Sciatic nerve (tissue), 2 donors: ENCODE results near the gene DTNBP1. TPM values are rescaled to one million over a fixed set of nuclear protein-coding genes. Genes with fewer than 3 reads are reported as not detected.

Experiments
- ATAC-seq: fragments of 200-7000 bp; cut with Tn5 transposase; one replicate; pipeline ENCODE4 v1.9.1; 2020; ENCODE audit warnings: mild to moderate bottlenecking, moderate library complexity
- DNase-seq: peaks from one replicate; pipeline ENCODE4 v3.0.0-alpha.2; 2020; ENCODE audit warnings: low spot score
- intact Hi-C: fragments of 100-400 bp; cut with DNase I; formaldehyde crosslinking; loops from one replicate; pipeline ENCODE4 v1.14.2; 2022
- total RNA-seq: library from RNA; stranded (reverse); fragmentation: NEBNext Ultra II Directional; extraction: Animal tissue kit (Norgen Biotek cat#: 25700); gene quantifications from one replicate; pipeline ENCODE4 v1.2.1, GENCODE V29; 2021
- donor health status: DM: no; HTN: no; CAD: no.
- donor health status: DM: no; HTN: no; CAD: no.

Gene DTNBP1
- total RNA-seq, 1 donor from 2014 or later = 25.3 TPM

DNA sequence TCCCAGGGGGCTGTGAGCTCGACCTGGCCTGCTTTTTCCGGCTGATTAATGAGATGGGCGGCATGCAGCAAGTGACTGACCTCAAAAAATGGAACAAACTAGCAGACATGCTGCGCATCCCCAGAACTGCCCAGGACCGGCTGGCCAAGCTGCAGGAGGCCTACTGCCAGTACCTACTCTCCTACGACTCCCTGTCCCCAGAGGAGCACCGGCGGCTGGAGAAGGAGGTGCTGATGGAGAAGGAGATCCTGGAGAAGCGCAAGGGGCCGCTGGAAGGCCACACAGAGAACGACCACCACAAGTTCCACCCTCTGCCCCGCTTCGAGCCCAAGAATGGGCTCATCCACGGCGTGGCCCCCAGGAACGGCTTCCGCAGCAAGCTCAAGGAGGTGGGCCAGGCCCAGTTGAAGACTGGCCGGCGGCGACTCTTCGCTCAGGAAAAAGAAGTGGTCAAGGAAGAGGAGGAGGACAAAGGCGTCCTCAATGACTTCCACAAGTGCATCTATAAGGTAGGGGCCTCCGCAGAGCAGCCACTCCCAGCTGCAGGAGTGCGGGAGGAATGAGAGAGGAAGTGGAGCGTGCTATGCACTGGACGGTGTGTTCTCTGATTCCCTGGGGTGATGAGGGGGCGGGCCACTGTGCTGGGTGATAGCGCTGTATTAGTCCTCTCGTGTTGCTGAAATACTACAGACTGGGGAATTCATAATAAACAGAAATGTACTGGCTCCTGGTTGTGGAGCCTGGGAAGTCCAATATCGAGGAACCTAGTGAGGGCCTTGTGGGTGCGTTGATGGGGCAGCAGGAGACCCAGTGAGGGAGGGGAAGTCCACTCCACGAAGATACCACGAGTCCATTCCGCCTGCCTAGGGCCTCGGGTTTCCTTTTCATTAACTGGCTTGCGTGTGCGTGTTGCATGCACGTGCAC, 161.7 kb downstream of the DTNBP1 start:
- ATAC-seq = no peak
- intact Hi-C loops = no loop called here
- DNase-seq = peak; percentile 47

DNA sequence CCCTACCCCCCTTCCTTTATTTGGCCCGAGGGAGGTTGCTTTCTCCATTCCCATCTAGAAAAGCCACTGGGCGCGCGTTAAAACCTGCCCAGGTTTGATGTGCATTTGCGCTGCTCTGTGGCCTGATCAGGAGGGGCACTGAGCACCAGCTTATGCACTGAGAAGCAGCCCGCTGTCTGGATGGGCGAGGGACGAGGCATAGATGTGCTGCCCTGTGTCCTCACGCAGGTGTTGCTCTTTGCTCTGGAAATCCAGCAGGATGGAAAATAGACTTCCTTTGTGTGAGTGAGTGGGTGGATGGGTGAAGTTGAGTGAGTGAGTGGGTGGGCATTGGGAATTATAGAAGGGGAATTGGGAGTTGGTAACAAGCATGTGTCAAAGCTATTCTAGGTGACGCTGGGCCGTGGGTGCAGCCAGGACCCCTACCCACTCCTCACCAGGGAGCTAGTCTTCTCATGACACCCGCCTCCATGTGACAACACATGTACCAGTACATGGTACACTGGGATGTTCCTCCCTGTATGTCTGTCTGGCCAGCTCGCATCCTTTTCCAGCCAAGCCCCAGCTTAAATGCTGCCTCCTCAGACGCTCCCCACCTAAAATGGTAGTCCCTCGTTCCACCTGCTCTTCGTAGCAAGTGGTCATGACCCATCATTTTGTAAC, 162.6 kb downstream of the DTNBP1 start:
- DNase-seq = peak; percentile 34
- no peak for ATAC-seq

DNA sequence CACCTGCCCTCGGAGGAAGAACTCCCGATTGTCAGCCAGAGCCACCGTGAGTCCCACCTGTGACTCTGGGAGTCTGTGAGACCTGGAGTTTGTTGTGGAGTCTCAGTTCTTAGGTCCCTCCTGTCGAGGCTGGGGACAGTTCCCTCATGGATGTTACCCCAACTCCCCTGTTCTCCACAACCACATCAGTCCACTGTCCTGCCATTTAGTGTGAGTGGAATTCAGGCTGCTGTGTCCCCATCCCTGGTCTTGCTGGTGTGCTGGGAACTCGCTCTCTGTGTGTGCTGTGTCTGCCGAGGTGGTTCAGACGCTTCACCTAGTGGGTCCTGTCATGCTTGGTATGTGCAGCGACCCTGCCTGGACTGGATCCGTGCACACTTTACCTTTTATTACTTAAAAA, 163.2 kb downstream of the DTNBP1 start:
- DNase-seq (no peak), ATAC-seq (no peak)
- intact Hi-C loops = loop anchor here (10.0 kb wide), 1 partner anchor 1285 kb away; no protein-coding TSS in a partner anchor

More for the DNA sequence above, 162.6 kb downstream of the DTNBP1 start:
- intact Hi-C loops = no loop called here

DNA sequence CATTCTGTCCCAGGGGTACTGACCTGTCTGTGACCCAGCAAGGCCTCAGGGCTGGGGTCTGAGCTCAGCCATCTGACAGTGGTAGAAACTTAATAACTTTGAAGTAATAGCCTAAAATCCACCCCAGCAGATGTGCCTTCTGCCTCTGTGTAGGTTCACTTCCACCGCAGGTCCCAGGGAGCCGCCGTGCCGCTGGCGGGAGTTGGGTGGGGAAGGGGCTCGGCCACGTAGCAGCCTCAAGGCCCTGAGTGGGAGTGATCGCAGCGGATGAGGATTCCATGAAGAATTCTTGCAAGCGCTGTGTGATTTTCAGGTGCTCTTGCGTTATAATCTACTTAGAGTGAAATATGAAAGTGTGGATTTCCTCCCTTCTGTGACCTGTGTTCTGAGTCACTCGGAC, 163.7 kb downstream of the DTNBP1 start:
- no peak for ATAC-seq
- intact Hi-C loops = loop anchor here (10.0 kb wide), 1 partner anchor 1284 kb away; no protein-coding TSS in a partner anchor
- no peak for DNase-seq

DNA sequence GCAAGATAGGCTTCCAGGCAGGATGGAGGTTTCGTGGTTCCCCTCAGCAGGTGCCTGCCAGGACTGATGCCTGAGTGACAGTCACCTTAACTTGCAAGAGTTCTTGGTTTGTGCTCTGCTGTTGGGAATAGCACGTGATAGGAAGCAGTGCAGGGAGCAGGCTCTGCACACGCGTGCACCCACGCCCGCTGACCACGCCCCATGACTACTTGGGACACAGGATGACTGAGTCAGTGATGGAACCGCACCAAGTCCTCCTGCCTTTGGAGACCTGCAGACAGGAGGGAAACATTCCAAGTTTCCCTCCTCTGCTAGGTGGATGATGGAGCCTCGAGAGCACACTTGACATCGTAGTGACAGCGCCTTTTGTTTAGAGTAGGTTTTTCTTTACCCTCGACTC, 164.2 kb downstream of the DTNBP1 start:
- ATAC-seq = no peak
- no peak for DNase-seq
- intact Hi-C loops = loop anchor here (10.0 kb wide), 1 partner anchor 1284 kb away; no protein-coding TSS in a partner anchor

DNA sequence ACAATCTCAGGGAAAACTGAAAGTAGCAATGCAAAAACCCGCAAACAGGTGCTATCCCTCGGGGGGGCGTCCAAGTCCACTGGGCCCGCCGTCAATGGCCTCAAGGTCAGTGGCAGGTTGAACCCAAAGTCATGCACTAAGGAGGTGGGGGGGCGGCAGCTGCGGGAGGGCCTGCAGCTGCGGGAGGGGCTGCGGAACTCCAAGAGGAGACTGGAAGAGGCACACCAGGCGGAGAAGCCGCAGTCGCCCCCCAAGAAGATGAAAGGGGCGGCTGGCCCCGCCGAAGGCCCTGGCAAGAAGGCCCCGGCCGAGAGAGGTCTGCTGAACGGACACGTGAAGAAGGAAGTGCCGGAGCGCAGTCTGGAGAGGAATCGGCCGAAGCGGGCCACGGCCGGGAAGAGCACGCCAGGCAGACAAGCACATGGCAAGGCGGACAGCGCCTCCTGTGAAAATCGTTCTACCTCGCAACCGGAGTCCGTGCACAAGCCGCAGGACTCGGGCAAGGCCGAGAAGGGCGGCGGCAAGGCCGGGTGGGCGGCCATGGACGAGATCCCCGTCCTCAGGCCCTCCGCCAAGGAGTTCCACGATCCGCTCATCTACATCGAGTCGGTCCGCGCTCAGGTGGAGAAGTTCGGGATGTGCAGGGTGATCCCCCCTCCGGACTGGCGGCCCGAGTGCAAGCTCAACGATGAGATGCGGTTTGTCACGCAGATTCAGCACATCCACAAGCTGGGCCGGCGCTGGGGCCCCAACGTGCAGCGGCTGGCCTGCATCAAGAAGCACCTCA, 166.3 kb downstream of the DTNBP1 start:
- DNase-seq (no peak), ATAC-seq (no peak)
- intact Hi-C loops = loop anchor here (10.0 kb wide), 1 partner anchor 1282 kb away; no protein-coding TSS in a partner anchor

DNA sequence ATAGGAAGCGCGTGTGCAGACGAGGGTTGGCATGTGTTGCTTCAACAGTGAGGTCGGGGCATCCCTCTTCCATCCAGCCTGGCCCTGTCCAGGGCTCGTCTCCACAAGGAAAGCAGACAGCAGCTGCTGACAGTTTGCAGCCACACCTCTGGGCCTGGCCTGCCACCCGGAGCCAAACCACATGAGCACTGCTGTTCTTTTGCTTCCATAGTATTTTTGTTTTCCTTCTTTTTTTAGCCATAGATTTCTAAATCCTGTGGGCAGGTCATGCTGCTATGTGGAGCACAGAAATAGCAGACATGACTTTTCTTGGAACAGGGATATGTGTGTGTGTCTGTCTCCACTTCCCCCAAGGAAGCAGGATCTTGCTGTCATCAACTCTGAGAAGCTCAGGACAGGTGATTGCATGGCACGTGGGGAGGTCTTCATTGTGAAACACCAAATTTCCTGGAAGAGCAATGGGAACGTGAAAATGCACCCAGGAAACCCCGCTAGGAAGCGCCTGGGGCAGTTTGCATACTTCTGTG, 167.4 kb downstream of the DTNBP1 start:
- intact Hi-C loops = loop anchor here (10.0 kb wide), 1 partner anchor 1281 kb away; no protein-coding TSS in a partner anchor
- ATAC-seq (peak; percentile 53), DNase-seq (no peak)

DNA sequence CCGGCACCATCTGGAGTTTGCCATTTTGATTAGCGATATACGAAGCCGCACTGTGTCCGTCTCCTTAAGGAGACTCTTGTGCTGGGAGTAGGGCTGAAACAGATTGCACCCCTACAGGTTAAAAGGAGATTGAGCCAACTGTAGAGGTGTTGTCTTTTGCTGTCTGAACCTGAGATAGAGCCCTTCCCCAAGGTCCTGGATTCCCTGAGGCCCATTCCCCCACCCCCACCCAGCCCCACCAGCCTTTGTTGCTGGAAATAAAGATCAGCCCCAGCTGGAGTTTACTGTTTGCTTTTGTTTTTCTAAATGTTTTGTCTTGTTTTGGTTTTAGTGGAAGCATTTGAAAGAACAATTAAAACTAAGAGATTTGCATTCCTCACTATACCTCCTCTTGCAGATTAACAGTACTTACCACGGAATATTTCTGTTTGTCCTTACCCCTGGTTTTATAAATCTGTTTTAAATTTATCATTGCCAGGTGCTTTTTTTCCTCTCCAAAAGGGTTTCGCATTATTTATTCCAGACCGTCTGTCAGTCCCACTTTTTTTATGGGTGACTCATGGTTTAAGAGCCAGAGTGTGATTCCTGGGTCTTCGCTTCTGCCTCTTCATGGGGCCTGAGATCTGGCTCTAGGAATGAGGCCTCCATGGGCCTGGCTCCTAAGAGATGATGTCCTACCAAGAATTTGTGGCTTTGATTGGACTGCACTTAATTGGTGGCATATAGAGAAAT, 169.2 kb downstream of the DTNBP1 start:
- intact Hi-C loops = loop anchor here (10.0 kb wide), 1 partner anchor 1279 kb away; no protein-coding TSS in a partner anchor
- no peak for DNase-seq
- no peak for ATAC-seq

DNA sequence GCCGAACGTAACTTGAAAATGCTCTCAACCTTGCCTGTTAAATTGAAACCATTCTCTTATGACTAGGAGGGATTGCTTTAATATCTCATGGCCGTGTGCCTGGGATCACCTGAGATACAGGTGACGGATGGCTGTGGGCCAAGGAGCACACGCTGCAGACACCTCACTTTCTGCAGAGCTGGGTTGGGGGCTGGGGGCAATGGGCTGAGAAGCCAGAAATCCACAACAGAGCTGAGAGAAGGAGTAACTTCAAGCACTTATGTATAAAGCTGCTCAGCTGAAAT, 170.9 kb downstream of the DTNBP1 start:
- no peak for DNase-seq
- intact Hi-C loops = loop anchor here (10.0 kb wide), 1 partner anchor 1277 kb away; no protein-coding TSS in a partner anchor
- no peak for ATAC-seq

DNA sequence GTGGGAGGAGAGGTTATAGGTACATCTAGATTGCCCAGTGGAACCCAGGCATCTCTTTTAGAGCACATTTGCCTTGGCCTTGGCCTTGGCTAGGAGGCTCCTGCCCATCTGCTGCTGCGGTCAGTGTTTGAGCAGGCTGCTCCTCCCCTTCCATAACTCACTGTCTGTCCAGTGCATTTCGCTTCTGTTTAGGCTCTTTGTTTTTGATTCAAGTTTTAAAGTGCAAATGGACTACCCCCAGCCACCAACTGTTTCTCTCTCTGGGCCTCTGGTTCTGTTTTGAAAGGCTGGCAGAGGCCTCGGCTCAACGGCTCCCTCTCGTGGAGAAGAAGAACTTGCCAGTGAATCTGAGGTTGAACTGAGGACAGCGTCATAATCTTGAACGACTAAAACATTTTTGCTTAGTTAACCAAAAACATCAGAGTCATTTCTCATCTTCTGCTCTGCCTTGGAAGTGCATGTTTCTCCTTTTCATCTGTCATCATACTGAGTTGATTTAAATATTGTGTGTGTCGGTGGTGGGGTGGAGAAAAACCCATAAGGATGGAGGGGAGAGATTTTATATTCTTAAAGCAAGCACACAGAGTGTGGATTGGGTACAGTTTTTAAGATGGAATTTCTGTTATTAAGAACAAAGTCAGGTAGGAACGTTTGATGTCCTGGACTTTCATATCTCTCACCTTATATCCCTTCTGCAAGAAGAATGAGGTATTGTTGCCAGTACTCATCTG, 171.4 kb downstream of the DTNBP1 start:
- peak; percentile 89 for DNase-seq
- ATAC-seq = peak; percentile 92
- intact Hi-C loops = loop anchor here (10.0 kb wide), 1 partner anchor 1277 kb away; no protein-coding TSS in a partner anchor

DNA sequence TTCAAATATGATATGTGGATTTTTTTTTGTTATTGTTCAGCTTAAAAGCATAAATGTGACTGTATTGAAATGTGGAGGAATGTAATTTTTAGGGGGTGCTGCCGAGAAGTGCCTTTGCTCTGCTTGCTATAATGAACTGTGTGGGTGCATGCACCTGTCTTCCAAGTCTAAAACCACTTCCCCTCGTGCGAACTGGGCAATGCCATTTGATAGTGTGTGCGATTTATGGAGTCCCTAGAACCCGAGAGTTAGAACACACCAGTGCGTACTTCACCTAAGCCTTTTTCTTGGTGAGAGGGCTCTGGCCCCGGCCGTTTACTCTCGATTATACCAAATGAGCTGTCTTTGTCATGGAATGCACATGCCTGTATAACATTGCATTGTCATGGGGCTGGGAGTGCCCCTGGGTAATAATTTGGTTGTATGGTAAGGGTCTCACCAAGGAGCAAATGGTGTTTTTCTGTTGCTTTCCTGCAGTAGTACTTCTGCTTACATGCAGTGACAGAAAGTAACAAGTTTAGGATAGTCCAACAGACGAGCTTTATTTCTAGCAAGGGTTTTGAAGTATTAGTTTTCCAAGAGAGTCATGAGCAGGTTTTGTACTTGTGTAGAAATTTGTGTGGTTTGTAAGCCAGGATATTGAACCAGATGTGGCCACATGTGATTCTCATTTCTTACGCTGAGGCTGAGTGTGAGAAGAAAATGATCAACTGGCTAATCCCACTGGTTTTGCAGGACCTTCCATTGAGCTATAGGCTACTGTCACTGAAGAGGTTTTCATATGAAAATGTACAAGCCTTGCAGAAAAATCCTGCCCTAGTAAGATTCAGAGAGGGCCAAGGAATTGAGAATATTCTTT, 172.4 kb downstream of the DTNBP1 start:
- DNase-seq = no peak
- ATAC-seq = no peak
- intact Hi-C loops = loop anchor here (10.0 kb wide), 1 partner anchor 1276 kb away; no protein-coding TSS in a partner anchor

DNA sequence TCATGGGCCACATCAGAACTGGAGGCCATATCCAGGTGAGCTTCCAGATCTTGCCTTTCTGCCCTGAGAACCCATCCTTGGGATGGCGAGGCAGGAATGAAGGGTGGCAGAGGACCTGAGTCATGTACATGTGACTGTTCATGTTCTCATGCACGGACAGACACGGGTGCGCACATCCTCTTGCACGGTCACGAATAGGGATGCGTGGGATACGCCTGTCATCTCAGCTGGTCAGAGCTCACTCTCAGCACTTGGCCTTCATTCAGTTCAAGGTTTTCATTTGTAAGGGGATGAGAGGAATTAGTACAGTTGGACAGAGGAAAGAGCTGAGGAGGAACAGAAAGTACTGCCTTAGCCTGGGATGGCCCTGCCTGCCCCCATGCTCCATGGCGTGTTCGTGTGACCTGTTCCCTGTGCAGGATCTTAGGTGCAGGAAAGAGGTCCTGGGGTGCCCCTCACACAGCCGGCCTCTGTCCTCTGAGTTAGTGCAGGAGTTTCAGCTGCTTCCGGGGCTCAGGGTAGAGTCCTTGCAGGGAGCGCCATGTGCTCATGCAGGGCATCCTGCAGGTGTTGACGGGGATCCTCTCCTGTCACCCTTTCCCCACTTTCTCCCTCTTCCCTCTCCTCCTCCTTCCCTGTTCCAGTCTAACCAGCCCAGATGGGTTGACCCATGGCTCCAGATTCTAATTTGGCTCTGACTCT, 173.4 kb downstream of the DTNBP1 start:
- intact Hi-C loops = no loop called here
- DNase-seq (no peak), ATAC-seq (no peak)

DNA sequence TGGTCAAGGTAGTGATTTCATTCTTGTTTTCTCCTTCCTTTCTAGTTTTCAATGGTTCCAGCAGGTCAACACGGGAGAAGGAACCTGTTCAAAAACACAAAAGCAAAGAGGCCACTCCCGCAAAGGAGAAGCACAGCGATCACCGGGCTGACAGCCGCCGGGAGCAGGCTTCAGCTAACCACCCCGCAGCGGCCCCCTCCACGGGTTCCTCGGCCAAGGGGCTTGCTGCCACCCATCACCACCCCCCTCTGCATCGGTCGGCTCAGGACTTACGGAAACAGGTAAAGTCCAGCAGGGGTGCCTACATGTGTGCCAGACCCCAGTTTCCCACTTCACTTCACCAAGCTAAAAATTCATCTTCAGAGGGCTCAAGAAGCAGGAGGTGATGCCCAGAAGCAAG, 175.6 kb downstream of the DTNBP1 start:
- no peak for ATAC-seq
- DNase-seq = no peak
- intact Hi-C loops = no loop called here

DNA sequence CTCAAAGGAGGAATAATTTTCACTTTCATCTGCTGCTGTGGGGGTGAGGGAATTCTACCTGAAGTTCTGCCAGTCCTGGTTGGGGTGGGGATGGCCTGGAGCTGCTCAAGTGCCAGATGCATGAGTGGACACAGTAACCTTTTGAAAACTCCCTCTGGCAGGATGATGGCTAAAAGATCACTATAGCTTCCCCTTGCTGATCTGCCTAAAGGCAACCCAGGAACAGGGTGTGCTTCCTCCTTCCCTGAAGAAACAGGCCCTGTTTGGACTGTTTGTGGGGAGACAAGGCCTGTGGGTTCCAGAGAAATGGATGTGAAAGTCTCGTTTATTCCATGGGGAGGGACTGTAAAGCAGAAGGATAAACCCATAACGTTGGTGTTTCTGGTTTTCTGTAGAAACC, 176.9 kb downstream of the DTNBP1 start:
- ATAC-seq (no peak), DNase-seq (no peak)
- intact Hi-C loops = no loop called here

DNA sequence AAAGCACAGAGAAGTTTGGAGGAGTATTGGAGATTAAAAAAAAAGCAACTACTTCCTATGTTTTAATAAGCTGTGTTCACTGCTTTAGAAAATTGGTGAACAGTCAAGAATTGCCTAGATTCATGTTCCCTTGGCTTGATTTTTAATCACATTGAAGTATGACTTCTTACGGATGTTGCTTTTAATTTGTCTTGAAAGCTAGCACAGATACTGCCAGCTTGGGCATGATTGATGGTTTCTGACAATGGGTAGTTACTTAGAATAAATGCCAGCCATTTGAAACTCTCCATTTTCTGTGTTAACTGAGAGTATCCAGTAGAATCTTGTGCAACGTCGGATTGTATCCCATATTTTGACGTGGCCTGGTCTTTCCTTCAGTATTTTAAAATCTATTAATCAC, 178.0 kb downstream of the DTNBP1 start:
- intact Hi-C loops = no loop called here
- DNase-seq = no peak
- no peak for ATAC-seq

DNA sequence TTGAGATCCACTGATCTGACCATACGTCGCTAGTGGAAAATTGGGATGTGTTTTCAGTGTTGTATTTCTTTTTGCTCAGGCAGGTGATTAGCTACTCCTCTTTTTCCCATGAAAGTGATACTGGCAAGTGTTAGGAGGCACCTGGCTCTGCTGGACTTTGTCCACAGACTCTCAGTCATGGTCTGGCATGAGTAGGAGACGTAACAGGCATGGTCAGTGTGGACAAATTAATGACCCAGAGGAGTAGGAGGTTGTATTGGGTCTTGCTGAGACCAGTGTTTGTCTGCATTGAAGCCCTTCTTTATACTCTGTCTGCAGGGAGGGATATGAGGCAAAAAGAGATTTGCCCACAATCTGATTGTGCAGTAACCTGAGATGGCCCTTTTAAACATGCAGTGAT, 178.7 kb downstream of the DTNBP1 start:
- ATAC-seq = no peak
- no peak for DNase-seq
- intact Hi-C loops = no loop called here
